ENCODE data around the gene SLC25A22. TPM values are rescaled to one million over a fixed set of nuclear protein-coding genes. Genes with fewer than 3 reads are reported as not detected.

SLC25A22 gene
- total and polyA plus RNA-seq, 10 of the 15 experiments (the other 5 are each of a cell fraction or from before 2014, with no cell fraction given): 0.27 to 27.0 (median 8.2) TPM

DNA sequence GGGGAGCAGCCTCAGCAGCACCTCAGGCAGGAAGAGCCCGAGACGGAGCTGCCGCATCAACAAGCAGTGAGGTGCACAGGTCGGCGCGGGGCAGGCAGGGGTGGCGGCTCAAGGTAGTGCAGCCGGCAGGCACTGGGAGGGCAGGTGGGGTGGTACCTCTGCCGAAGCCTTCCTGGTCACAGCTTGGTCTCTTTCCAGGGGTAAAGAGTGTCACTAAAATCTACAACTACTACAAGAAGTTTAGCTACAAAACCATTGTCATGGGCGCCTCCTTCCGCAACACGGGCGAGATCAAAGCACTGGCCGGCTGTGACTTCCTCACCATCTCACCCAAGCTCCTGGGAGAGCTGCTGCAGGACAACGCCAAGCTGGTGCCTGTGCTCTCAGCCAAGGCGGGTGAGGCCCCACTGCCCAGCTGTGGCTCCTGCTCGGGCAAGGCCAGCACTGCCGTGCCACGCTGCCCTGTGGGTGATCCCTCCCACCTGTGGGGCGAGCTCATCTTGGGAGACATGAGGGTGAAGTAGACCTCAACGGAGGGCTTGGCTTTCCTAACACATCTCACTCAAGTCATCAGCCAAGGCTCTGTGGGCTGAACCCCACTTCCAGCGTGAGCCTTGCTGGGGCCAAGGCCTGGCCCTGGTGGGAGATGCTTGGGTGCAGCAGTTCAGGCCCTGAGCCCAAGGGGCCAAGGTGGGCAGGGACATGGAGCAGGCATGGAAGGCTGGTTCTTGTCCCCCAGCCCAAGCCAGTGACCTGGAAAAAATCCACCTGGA is 34.3 kb downstream of the SLC25A22 start (continued):
- no peak for TF ChIP-seq E2F8 (IDR thresholded peaks at IDR 0.05; ENCODE audit: low read depth, partially characterized antibody)

DNA sequence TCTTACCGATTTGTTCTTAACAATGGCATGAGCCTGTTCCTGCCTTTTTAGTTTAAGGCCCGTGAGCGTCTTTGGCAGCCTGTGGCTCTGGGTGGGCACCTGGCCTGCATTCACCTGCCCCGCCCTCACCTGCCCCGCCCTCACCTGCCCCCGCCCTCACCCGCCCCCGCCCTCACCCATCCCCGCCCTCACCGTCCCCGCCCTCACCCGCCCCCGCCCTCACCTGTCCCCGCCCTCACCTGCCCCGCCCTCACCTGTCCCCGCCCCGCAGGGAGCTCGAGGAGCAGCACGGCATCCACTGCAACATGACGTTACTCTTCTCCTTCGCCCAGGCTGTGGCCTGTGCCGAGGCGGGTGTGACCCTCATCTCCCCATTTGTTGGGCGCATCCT is 35.0 kb downstream of the SLC25A22 start:
- H3K27ac ChIP-seq (ENCODE audit: control insufficient read depth, insufficient read depth): no peak overlapping the region
- ChIA-PET SMC1A (ENCODE audit: uncharacterized antibody, unreplicated experiment) (interaction anchor here (1.1 kb wide), 1 partner anchor 39 kb away, joined by 3 read pairs; no protein-coding TSS in a partner anchor), CTCF (no interaction called here), POLR2A (no interaction called here), RAD21 (ENCODE audit: unreplicated experiment) (no interaction called here)
- H3K9me3 ChIP-seq (replicated peaks; ENCODE audit: control insufficient read depth, insufficient read depth, low read length): no peaks in the 10 kb centered on the region
- no peak overlapping the region for H2AFZ ChIP-seq (ENCODE audit: control insufficient read depth, low read depth, low read length)
- intact Hi-C loops (cut with micrococcal nuclease; ENCODE audit: unreplicated experiment): no loop called here
- ATAC-seq: no peak
- peaks cover 29 to 38% of the 10 kb centered on the region in 2 experiments; a peak in 3 of 4 replicates for H3K36me3 ChIP-seq (ENCODE audit: control insufficient read depth in 2 of 2, insufficient read depth in 2 of 2, low read length in 1 of 2)
- no TSS peak for BruUV-seq (replicated peaks)
- no peak for FAIRE-seq
- no peaks in the 10 kb centered on the region for H3K79me2 ChIP-seq (ENCODE audit: control insufficient read depth, insufficient read depth, low read length)
- no peak for TF ChIP-seq POLR2AphosphoS2 (IDR thresholded peaks at IDR 0.05; ENCODE audit: low read depth, low read length)
- no peak for TF ChIP-seq NFYA (IDR thresholded peaks at IDR 0.05; ENCODE audit: borderline replicate concordance, low read depth, low read length)
- TF ChIP-seq ZNF217 (IDR thresholded peaks at IDR 0.05): no peak
- no peak for TF ChIP-seq RB1 (IDR thresholded peaks at IDR 0.05; ENCODE audit: borderline replicate concordance)
- no peak for TF ChIP-seq YBX1 (IDR thresholded peaks at IDR 0.05)
- TF ChIP-seq MEF2B (IDR thresholded peaks at IDR 0.05; ENCODE audit: partially characterized antibody, poor library complexity, severe bottlenecking): no peak
- no peak for TF ChIP-seq E4F1 (IDR thresholded peaks at IDR 0.05; ENCODE audit: borderline replicate concordance, partially characterized antibody)
- TF ChIP-seq EGR1 (IDR thresholded peaks at IDR 0.05; ENCODE audit: borderline replicate concordance in 1 of 2, low read depth in 2 of 2, low read length in 2 of 2): no peak
- no peak for TF ChIP-seq BHLHE40 (IDR thresholded peaks at IDR 0.05; ENCODE audit: borderline replicate concordance in 1 of 2, low read depth in 2 of 2, low read length in 1 of 2)
- TF ChIP-seq ZZZ3 (IDR thresholded peaks at IDR 0.05; ENCODE audit: control insufficient read depth, insufficient read length, low read depth): no peak
- TF ChIP-seq BACH1 (IDR thresholded peaks at IDR 0.05; ENCODE audit: borderline replicate concordance): no peak
- TF ChIP-seq RAD21 (IDR thresholded peaks at IDR 0.05; ENCODE audit: insufficient read depth, low read depth, low read length): no peak
- no peak for TF ChIP-seq IRF4 (IDR thresholded peaks at IDR 0.05; ENCODE audit: low read depth, low read length)
- no peak for TF ChIP-seq PML (IDR thresholded peaks at IDR 0.05; ENCODE audit: low read length)
- no peak for TF ChIP-seq GABPA (IDR thresholded peaks at IDR 0.05; ENCODE audit: low read depth)
- H3K4me3 ChIP-seq: no peak overlapping the region
- no peak overlapping the region for H3K9ac ChIP-seq (ENCODE audit: control insufficient read depth, insufficient read depth, low read length)
- no peaks in the 10 kb centered on the region for H3K27me3 ChIP-seq (replicated peaks in 1 of 2; ENCODE audit: control insufficient read depth in 2 of 2, insufficient read depth in 2 of 2, low read length in 1 of 2)
- in situ Hi-C loops (cut with MboI): no loop called here
- no peak overlapping the region for H3K4me2 ChIP-seq (ENCODE audit: control insufficient read depth, insufficient read depth)
- no peaks in the 10 kb centered on the region for H3K4me1 ChIP-seq (ENCODE audit: control insufficient read depth, insufficient read depth, low read length)
- no peaks in the 10 kb centered on the region for H4K20me1 ChIP-seq (ENCODE audit: control insufficient read depth, insufficient read depth)
- no peak for DNase-seq (ENCODE audit: low read depth, low spot score)
- 91% methylated on average over 13 of the region's 24 CpGs for WGBS (ENCODE audit: insufficient coverage, insufficient replicate concordance, low lambda C conversion rate, missing lambda C conversion rate)
